ENCODE measurements around the gene RHEX.
"Not testable (repeated sequence)": the region's sequence is repeated elsewhere in the genome, so short reads cannot be mapped to it uniquely, and the experiment has no call there.

Gene RHEX

DNA sequence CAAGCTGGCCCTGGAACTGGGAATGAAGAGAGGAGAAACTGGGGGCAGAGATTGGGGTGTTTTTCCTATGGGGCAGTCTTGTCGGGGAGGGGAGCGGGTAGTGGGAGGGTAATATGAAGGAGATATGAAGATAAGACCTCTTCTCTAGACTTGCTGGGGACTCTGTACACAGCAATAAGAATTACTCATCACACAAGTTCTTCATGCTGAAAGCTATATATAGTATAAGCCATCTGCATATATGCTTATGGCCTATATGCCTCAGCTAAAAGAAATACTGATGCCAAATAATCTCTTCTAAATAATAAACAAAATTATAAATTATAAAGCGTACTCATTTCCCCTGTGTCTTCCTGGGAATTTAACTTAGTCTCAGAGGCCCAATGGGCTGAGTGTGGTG, 7.9 kb downstream of the RHEX start:
- no peak for DNase-seq

GRCh38 chr1:206062464-206062863, 9.5 kb downstream of the RHEX start:
- no peak for DNase-seq

- DNase-seq = not testable (repeated sequence)
Observed at GRCh38 chr1:206064001-206064400, 11.0 kb downstream of the RHEX start.

GRCh38 chr1:206064501-206064900, 11.5 kb downstream of the RHEX start:
- DNase-seq = not testable (repeated sequence)

GRCh38 chr1:206065547-206066145, 12.7 kb downstream of the RHEX start:
- no peak for DNase-seq

- no peak for DNase-seq
Observed at GRCh38 chr1:206066479-206067171, 13.7 kb downstream of the RHEX start.

GRCh38 chr1:206067486-206068227, 14.7 kb downstream of the RHEX start:
- DNase-seq = no peak

GRCh38 chr1:206068314-206068713, 15.3 kb downstream of the RHEX start:
- no peak for DNase-seq

- DNase-seq = no peak
Observed at GRCh38 chr1:206070627-206071304, 17.8 kb downstream of the RHEX start.

DNA sequence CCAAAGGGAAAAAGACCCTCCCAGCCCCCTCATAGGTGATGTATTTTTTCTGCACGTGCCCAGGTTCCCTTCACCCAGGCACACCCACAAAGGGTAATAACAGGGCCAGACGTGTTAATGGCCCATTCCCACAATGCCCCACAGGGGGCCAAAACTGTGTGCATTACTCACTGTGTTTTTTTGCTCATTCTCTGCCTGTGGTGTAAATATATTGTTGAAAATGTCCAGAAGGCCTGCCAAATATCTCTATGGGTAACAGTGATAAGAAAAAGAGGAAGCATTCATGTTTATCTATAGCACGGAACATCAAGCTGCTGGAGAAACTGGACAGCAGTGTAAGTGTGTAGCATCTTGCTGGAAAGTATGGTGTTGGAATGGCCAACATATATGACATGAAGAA, 21.9 kb downstream of the RHEX start:
- DNase-seq = no peak

- no peak for DNase-seq
Observed at GRCh38 chr1:206075786-206076755, 23.1 kb downstream of the RHEX start.

DNA sequence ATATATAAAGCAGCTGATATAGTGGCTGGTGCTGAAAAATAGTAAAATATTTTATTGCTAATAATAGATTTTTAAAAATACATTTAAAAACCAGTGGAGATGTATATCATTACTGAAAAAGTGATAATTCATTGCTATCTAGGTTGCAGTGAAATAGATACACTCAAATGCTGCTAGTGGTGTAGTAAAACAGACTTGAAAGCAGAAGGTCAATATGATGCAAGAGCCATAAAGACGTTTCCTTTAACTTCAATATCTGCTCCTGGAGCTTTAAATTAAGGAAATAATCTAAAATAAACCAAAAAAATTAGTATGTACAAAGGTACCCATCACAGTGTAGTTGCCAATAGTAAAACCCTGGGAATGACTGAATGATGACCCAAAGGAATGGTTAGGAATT, 26.2 kb downstream of the RHEX start:
- no peak for DNase-seq

GRCh38 chr1:206080026-206080820, 27.2 kb downstream of the RHEX start:
- DNase-seq = no peak

DNA sequence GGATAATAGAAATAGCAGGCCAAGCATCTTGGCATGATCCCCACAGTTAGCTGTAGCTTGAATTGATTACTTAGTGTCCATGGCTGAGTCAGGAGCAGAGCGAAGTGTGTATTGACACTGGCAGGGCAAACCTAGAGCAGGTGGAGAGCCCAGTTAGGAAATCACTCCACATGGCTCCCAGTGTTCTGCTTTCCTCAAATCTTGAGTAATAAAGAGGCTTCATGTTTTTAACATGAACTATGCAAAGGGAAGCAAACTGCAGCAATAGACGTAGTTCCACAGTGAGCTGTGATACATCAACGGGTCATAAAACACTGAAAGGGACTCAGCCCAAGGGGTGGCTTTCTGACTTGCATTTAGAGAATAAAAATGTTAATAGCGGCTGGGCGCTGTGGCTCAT, 28.9 kb downstream of the RHEX start:
- no peak for DNase-seq

DNA sequence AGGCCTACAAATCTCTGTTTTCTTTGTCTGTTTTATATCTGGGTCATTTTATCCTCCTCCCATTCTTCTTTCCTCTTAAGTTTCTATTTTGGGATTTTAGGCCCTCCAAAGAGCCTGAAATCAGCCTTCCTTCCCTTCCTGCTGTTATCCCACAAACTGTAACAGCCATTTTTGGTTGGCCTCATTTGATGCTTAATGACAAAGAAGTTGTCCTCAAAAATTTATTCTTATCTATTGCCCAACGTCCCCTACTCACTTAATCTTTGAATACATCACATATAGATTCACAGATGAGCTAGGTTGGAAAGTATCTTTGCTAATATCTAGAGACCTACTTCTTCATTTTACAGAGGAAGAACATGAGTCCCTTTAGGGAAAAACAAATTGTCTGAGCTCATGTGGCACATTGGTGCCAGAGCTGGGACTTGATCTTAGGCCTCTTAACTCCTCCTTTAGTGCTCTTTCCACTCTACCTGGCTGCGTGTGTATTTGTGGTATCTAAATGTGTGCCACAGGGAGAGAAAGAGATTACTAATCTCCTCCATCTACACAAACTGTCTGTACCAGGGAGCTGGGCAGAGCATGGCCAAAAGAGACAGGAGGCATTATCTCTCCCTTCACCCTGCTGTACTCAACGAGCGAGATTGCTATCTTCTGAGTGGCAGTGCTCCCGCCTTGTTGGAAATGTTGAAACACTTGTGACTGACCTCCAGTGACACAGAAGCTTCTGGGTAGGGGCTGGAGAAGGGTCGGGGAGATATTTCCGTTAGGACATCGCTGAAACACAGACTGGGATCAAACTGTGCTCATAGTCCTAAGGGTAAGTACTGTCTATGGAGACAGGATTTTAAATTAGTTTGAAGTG, 30.1 kb downstream of the RHEX start:
- no peak for DNase-seq

DNA sequence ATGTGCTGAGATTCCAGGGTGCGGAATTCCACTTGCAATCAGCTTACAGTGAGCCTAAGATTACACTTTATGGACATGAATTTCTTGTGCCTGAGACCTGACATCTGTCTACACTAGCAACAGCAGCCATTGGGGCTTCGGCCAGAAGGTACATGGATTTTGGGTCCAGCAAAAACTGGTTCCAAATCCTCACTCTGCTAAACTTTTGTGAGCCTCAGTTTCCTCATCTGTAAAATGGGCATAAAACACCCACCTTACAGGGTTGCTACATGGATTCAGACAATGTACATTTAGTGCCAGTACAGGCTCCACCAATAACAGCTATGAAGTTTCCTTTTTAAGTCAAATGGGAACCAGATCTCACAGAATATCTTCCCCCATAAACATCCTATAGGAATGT, 30.8 kb downstream of the RHEX start:
- DNase-seq = no peak

GRCh38 chr1:206087091-206087490, 34.1 kb downstream of the RHEX start:
- DNase-seq = no peak

- no peak for DNase-seq
Observed at GRCh38 chr1:206089341-206089740, 36.4 kb downstream of the RHEX start.

DNA sequence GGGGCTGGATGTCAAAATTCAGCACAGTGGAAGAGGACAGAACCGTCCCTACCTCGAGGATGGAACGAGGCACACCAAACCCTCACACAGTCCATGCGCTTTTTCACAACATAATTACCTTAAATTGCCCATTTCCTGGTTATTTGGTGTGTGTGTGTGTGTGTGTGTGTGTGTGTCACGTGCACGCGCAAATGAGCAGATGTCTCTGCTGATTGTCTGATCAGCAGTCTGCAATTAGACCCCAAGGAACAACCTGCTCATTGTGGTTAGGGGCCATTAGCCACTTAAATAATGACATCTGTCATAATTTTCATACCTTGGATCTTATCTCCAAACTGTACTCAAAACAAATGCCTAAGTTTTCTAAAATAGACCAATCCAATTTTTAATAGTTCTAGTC, 41.1 kb downstream of the RHEX start:
- DNase-seq = no peak

- DNase-seq = no peak
Observed at GRCh38 chr1:206097381-206097780, 44.4 kb downstream of the RHEX start.

All from DMS 273 treated with DMSO at 0.1 percent for 48 hours (cell line).